SK-N-SH (cell line): ENCODE data around the gene CTF1. TPM values are rescaled to one million over a fixed set of nuclear protein-coding genes. Genes with fewer than 3 reads are reported as not detected.

Source experiments
- CTCF ChIA-PET: fragments of 300-600, 350-600 bp; formaldehyde crosslinking; extraction: SDS; loops from one replicate; lab custom pipeline; 2021; lab: Yijun Ruan, JAX
- POLR2A ChIA-PET: fragments of 350-600 bp; sonication (Branson Sonifier 250); formaldehyde crosslinking; extraction: SDS; loops from one replicate; lab custom pipeline; 2020; ENCODE audit warnings: antibody characterized with exemption, inconsistent platforms; lab: Yijun Ruan, JAX
- DNase-seq: peaks from one replicate; pipeline ENCODE4 v3.0.0; 2012
- H2AFZ ChIP-seq: fragments of 200-600 bp; sonication (generic); 2 replicates; pipeline ENCODE4 v1.8.1; 2016; ENCODE audit warnings: antibody characterized with exemption, mild to moderate bottlenecking, low read depth
- H3F3A ChIP-seq: fragments of 200-600 bp; sonication (generic); replicated peaks from 2 replicates; pipeline ENCODE3; 2016; ENCODE audit warnings: antibody characterized with exemption, mild to moderate bottlenecking; ENCODE audit not compliant: insufficient read depth
- H3K27ac ChIP-seq, 2 experiments: fragments of 200-500 bp in 1 of 2; fragments of 200-600 bp in 1 of 2; sonication (Bioruptor generic) in 1 of 2; sonication (generic), shearing (Covaris generic) in 1 of 2; 2 replicates each; pipeline versions ENCODE4 v1.5.1 to v1.6.1; 2014 to 2016; ENCODE audit warnings: low read depth in 2 of 2, inconsistent platforms in 1 of 2, low read length in 1 of 2, mild to moderate bottlenecking in 1 of 2, mixed read lengths in 1 of 2
- H3K27me3 ChIP-seq: fragments of 200-600 bp; sonication (generic), shearing (Covaris generic); 2 replicates; pipeline ENCODE4 v1.6.1; 2016; ENCODE audit warnings: mixed run types; ENCODE audit not compliant: insufficient read depth
- H3K36me3 ChIP-seq, 2 experiments: fragments of 200-500 bp in 1 of 2; fragments of 200-600 bp in 1 of 2; sonication (Bioruptor generic) in 1 of 2; sonication (generic) in 1 of 2; replicated peaks in 1 of 2; 2 replicates each; pipeline versions ENCODE3 to v1.5.1; 2014 to 2016; ENCODE audit warnings: low read length in 1 of 2, mild to moderate bottlenecking in 1 of 2; ENCODE audit not compliant: insufficient read depth in 2 of 2, control insufficient read depth in 1 of 2
- H3K4me1 ChIP-seq, 2 experiments: fragments of 200-500 bp in 1 of 2; fragments of 200-600 bp in 1 of 2; sonication (Bioruptor generic) in 1 of 2; sonication (generic), shearing (Covaris generic) in 1 of 2; 2 replicates each; pipeline versions ENCODE4 v1.5.1 to v1.6.1; 2014 to 2016; ENCODE audit warnings: low read depth in 1 of 2, low read length in 1 of 2, mixed run types in 1 of 2; ENCODE audit not compliant: insufficient read depth in 2 of 2, control insufficient read depth in 1 of 2
- H3K4me2 ChIP-seq: fragments of 200-600 bp; sonication (generic), shearing (Covaris generic); 2 replicates; pipeline ENCODE4 v1.6.1; 2017; ENCODE audit warnings: mixed run types
- H3K4me3 ChIP-seq, 2 experiments: fragments of 200-500 bp in 1 of 2; fragments of 200-600 bp in 1 of 2; sonication (Bioruptor generic) in 1 of 2; sonication (generic), shearing (Covaris generic) in 1 of 2; 2 replicates each; pipeline versions ENCODE4 v1.5.1 to v1.8.1; 2014 to 2016; ENCODE audit warnings: low read depth in 2 of 2, inconsistent platforms in 1 of 2, low read length in 1 of 2, mild to moderate bottlenecking in 1 of 2, mixed read lengths in 1 of 2, moderate library complexity in 1 of 2
- H3K79me2 ChIP-seq: fragments of 200-600 bp; sonication (generic); 2 replicates; pipeline ENCODE4 v1.8.1; 2017; ENCODE audit warnings: mild to moderate bottlenecking; ENCODE audit not compliant: insufficient read depth
- H3K9ac ChIP-seq: fragments of 200-600 bp; sonication (generic); 2 replicates; pipeline ENCODE4 v1.6.1; 2017; ENCODE audit warnings: mixed run types
- H3K9me2 ChIP-seq: fragments of 200-600 bp; sonication (generic); 2 replicates; pipeline ENCODE4 v1.6.1; 2017; ENCODE audit warnings: mixed run types
- H3K9me3 ChIP-seq: fragments of 200-600 bp; sonication (generic); 2 replicates; pipeline ENCODE4 v1.6.1; 2017; ENCODE audit warnings: mixed run types, mild to moderate bottlenecking, moderate library complexity
- H4K20me1 ChIP-seq: fragments of 200-600 bp; sonication (generic); 2 replicates; pipeline ENCODE4 v1.6.1; 2017; ENCODE audit warnings: mild to moderate bottlenecking, mixed run types; ENCODE audit not compliant: insufficient read depth
- CHD2 ChIP-seq: fragments of 150-350 bp; IDR thresholded peaks from 2 replicates; pipeline ENCODE4 v1.6.1; 2018; ENCODE audit warnings: low read length; ENCODE audit not compliant: partially characterized antibody
- EP300 ChIP-seq, 2 experiments: IDR thresholded peaks; 2 replicates each; pipeline versions ENCODE4 v1.4.0 to v1.6.1; 2012; ENCODE audit warnings: borderline replicate concordance in 1 of 2, low read depth in 1 of 2, low read length in 1 of 2
- FOXJ3 ChIP-seq: sonication (generic); formaldehyde crosslinking; IDR thresholded peaks from 2 replicates; pipeline ENCODE4 v1.5.1; 2020; ENCODE audit warnings: mild to moderate bottlenecking, missing genetic modification reagents
- MEF2A ChIP-seq: IDR thresholded peaks from 2 replicates; pipeline ENCODE4 v1.4.0; 2012; ENCODE audit warnings: low read depth, borderline replicate concordance
- MXI1 ChIP-seq: IDR thresholded peaks from 2 replicates; pipeline ENCODE4 v1.6.1; 2012; ENCODE audit warnings: mild to moderate bottlenecking, low read depth, low read length, improper control_type of control experiment
- POLR2AphosphoS5 ChIP-seq: IDR thresholded peaks from 2 replicates; pipeline ENCODE4 v1.6.1; 2012; ENCODE audit warnings: low read depth, low read length
- RXRA ChIP-seq: IDR thresholded peaks from 2 replicates; pipeline ENCODE4 v1.4.0; 2012; ENCODE audit warnings: low read depth, mild to moderate bottlenecking, borderline replicate concordance
- TAF1 ChIP-seq: IDR thresholded peaks from 2 replicates; pipeline ENCODE4 v1.6.1; 2012; ENCODE audit warnings: low read depth, mild to moderate bottlenecking, low read length, moderate library complexity, borderline replicate concordance
- WGBS: methylation state at CpG from one replicate; pipeline ENCODE4 v1.1.6; 2017; ENCODE audit warnings: low lambda C conversion rate; 5-methylcytosine and 5-hydroxymethylcytosine counted together
- polyA plus RNA-seq, 3 experiments: library from polyadenylated mRNA; depleted of rRNA; stranded (reverse); fragments of >200 nt; gene quantifications; 2 replicates each; pipeline ENCODE4 v1.2.3, GENCODE V29; 2012
- TF ChIP-seq, protein P1 (sequence below): fragments of 200-600 bp; sonication (generic); IDR thresholded peaks from 2 replicates; pipeline ENCODE4 v1.6.1; 2017; ENCODE audit warnings: antibody characterized with exemption, mild to moderate bottlenecking, moderate library complexity
- TF ChIP-seq, protein P2 (sequence below): IDR thresholded peaks from 2 replicates; pipeline ENCODE4 v1.4.0; 2012; ENCODE audit warnings: low read depth
- TF ChIP-seq, protein P3 (sequence below): IDR thresholded peaks from 2 replicates; pipeline ENCODE4 v1.4.0; 2012; ENCODE audit warnings: low read depth, borderline replicate concordance

CTF1 gene
- polyA plus RNA-seq, 1 of the 3 experiments (the other 2 are of a cell fraction), result 45.7 TPM

DNA sequence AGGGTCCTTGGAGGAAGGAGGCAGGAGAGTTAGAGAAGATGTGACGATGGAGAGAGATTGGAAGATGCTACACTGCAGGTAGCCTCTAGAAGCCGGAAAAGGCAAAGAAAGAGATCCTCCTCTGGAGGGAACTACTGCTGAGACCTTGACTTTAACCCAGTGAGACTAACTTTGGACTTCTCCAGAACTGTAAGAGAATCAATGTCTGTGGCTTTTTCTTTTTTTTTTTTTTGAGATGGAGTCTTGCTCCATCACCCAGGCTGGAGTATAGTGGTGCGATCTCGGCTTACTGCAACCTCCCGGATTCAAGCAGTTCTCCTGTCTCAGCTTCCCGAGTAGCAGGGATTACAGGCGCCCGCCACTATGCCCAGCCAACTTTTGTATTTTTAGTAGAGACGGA, 11.2 kb upstream of the CTF1 start:
- peaks cover 12 to 22% of the 10 kb centered on the region in 2 experiments for H3K36me3 ChIP-seq
- no peak for DNase-seq
- no peaks in the 10 kb centered on the region for H3K4me1 ChIP-seq
- no peaks in the 10 kb centered on the region for H3K27me3 ChIP-seq
- H3K4me2 ChIP-seq, result no peak overlapping the region
- no peak overlapping the region for H3K4me3 ChIP-seq
- H4K20me1 ChIP-seq, result no peaks in the 10 kb centered on the region
- no peaks in the 10 kb centered on the region for H3K9me2 ChIP-seq
- WGBS, result 97% methylated on average over 9 of the region's 9 CpGs
- ChIA-PET POLR2A (no interaction called here), CTCF (interaction anchor here (2.0 kb wide), 1 partner anchor 40 kb away, joined by 7 read pairs; no protein-coding TSS in a partner anchor)
- no peak overlapping the region for H3K9ac ChIP-seq
- H2AFZ ChIP-seq, result no peak overlapping the region
- H3F3A ChIP-seq, result peaks cover 8% of the 10 kb centered on the region
- H3K79me2 ChIP-seq, result peaks cover 11% of the 10 kb centered on the region
- no peak overlapping the region for H3K27ac ChIP-seq
- TF ChIP-seq MXI1 (no peak), EP300 (IDR thresholded peaks at IDR 0.05; ENCODE audit: borderline replicate concordance in 1 of 2, low read depth in 1 of 2, low read length in 1 of 2) (no peak), MEF2A (no peak), FOXJ3 (CRISPR knock-in tag) (no peak), RXRA (no peak)
- TF ChIP-seq, protein P1, sequence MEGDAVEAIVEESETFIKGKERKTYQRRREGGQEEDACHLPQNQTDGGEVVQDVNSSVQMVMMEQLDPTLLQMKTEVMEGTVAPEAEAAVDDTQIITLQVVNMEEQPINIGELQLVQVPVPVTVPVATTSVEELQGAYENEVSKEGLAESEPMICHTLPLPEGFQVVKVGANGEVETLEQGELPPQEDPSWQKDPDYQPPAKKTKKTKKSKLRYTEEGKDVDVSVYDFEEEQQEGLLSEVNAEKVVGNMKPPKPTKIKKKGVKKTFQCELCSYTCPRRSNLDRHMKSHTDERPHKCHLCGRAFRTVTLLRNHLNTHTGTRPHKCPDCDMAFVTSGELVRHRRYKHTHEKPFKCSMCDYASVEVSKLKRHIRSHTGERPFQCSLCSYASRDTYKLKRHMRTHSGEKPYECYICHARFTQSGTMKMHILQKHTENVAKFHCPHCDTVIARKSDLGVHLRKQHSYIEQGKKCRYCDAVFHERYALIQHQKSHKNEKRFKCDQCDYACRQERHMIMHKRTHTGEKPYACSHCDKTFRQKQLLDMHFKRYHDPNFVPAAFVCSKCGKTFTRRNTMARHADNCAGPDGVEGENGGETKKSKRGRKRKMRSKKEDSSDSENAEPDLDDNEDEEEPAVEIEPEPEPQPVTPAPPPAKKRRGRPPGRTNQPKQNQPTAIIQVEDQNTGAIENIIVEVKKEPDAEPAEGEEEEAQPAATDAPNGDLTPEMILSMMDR, result no peak
- no peaks in the 10 kb centered on the region for H3K9me3 ChIP-seq

DNA sequence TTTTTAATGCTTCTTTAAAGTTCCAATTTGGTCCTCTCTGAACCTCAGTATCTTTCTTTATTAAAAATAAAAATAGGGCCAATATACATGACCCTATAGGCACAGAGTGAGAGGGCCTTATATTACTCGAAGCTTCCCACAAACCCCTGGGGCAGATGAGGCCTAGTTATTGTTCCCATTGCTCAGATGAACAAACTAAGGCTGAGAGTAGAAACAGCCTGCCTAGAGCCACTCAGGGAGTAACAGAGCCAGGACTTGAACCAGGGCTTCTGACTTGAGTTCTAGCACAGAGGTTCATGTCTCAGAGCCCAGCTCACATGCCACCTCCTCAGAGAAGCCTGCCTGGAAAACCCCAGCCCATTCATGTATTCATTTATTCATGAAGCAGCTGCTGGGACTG, 10.3 kb upstream of the CTF1 start:
- H3K4me2 ChIP-seq, result no peak overlapping the region
- no peaks in the 10 kb centered on the region for H3K4me1 ChIP-seq
- H3K79me2 ChIP-seq, result peaks cover 14% of the 10 kb centered on the region
- H3K9me3 ChIP-seq, result no peaks in the 10 kb centered on the region
- ChIA-PET POLR2A (interaction anchor here (1.0 kb wide), 1 partner anchor 81 kb away, joined by 3 read pairs; no protein-coding TSS in a partner anchor), CTCF (interaction anchor here (2.0 kb wide), 1 partner anchor 41 kb away, joined by 7 read pairs; no protein-coding TSS in a partner anchor)
- H3K4me3 ChIP-seq, result no peak overlapping the region
- no peak overlapping the region for H2AFZ ChIP-seq
- no peaks in the 10 kb centered on the region for H4K20me1 ChIP-seq
- H3F3A ChIP-seq, result peaks cover 11% of the 10 kb centered on the region
- H3K9ac ChIP-seq, result no peak overlapping the region
- peaks cover 12 to 28% of the 10 kb centered on the region in 2 experiments for H3K36me3 ChIP-seq
- 82% methylated on average over 1 of the region's 1 CpG for WGBS
- DNase-seq, result no peak
- H3K27ac ChIP-seq, result no peak overlapping the region
- no peaks in the 10 kb centered on the region for H3K9me2 ChIP-seq
- TF ChIP-seq CHD2 (no peak), POLR2AphosphoS5 (0 out of 2 replicates have a peak, but pooled peaks have one; percentile 5), TAF1 (no peak), RXRA (no peak)
- TF ChIP-seq, protein P2, sequence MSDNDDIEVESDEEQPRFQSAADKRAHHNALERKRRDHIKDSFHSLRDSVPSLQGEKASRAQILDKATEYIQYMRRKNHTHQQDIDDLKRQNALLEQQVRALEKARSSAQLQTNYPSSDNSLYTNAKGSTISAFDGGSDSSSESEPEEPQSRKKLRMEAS, result no peak
- TF ChIP-seq, protein P3, sequence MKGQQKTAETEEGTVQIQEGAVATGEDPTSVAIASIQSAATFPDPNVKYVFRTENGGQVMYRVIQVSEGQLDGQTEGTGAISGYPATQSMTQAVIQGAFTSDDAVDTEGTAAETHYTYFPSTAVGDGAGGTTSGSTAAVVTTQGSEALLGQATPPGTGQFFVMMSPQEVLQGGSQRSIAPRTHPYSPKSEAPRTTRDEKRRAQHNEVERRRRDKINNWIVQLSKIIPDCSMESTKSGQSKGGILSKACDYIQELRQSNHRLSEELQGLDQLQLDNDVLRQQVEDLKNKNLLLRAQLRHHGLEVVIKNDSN, result no peak
- H3K27me3 ChIP-seq, result no peaks in the 10 kb centered on the region
